HK-2 (cell line): ENCODE results near the gene VWDE.

ENCODE experiments used
- DNase-seq: peaks from one replicate; pipeline ENCODE4 v3.0.0-alpha.2; 2018; ENCODE audit not compliant: unreplicated experiment

VWDE gene

GRCh38 chr7:12290761-12291160, 112.9 kb downstream of the VWDE start:
- DNase-seq = no peak

- no peak for DNase-seq
Observed at GRCh38 chr7:12289996-12290395, 113.7 kb downstream of the VWDE start.

- no peak for DNase-seq
Observed at GRCh38 chr7:12287901-12288300, 115.8 kb downstream of the VWDE start.

- DNase-seq = no peak
Observed at GRCh38 chr7:12281038-12281437, 122.6 kb downstream of the VWDE start.
